ENCODE results near the gene CROCC2.
"Not testable (repeated sequence)": the region's sequence is repeated elsewhere in the genome, so short reads cannot be mapped to it uniquely, and the experiment has no call there.

The CROCC2 gene

DNA sequence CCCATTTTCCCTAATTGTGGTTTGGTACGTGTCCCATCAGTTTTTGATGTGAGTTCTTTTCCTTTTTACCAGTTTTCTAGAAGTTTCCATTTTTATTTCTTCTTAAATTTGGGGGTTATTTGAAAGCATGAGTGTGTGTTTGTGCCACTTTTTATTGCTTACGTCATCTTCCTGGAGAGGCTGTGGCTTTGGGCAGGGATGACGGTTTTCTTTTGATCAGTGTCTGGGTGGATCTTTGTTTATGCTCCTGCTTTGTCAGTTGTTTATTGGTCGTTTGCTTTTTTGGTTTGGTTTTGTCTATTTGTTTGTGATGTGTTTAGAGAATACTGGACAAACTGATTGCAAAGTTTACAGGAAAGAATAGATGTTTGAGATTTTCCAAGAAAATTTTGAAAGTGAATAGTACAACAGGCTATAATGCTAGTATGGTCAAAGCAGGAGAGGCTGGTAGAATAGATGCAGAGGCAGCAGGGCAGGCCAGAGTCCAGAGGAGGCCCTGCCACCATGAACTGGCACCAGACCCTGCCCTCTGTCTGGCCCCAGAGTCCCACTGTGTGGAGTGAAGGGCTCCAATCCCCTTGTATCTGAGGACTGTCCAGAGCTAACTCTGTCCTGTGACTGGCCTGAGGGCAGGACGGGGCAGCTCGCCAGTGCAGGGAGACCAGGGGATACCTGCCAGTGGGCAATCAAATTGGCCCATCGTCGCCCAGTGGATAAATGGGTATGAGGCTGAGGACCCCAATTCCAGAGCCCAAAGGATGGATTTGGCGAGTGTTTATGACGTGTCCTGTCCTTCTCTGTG lies 68.8 kb downstream of the CROCC2 start:
- Histone ChIP-seq H3K9ac (no peak overlapping the region), H3K79me2 (no peaks in the 10 kb centered on the region), H3K27ac (no peak overlapping the region)

DNA sequence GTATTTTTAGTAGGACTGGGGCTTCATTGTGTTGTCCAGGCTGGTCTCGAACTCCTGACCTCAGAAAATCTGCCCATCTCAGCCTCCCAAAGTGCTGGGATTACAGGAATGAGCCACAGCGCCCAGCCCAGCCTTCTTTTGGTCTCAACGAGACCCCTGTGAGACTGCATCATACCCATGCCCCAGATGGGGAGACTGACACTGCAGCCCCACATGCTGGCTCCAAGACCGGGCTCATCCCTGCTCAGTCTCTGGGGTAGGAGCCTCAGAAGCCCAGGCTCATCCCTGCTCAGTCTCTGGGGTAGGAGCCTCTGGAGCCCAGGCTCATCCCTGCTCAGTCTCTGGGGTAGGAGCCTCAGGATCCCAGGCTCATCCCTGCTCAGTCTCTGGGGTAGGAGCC lies 69.8 kb downstream of the CROCC2 start:
- not testable (repeated sequence) for H3K4me1 ChIP-seq; H3K9me3 ChIP-seq (ENCODE audit: control insufficient read depth, low read length); H3K4me2 ChIP-seq (ENCODE audit: low read length); H3K36me3 ChIP-seq (ENCODE audit: control insufficient read depth, insufficient read depth, low read length); H3K79me2 ChIP-seq; H3K27me3 ChIP-seq (ENCODE audit: control insufficient read depth, insufficient read depth, low read length); H3K27ac ChIP-seq; H2AFZ ChIP-seq; H3K9ac ChIP-seq; H3K4me3 ChIP-seq (ENCODE audit: low read depth, low read length)

More for the DNA sequence above, 68.8 kb downstream of the CROCC2 start:
- H3K36me3 ChIP-seq (ENCODE audit: control insufficient read depth, insufficient read depth, low read length) = no peaks in the 10 kb centered on the region
- no peak for TF ChIP-seq CTCF (IDR thresholded peaks at IDR 0.05)
- no peak overlapping the region for H2AFZ ChIP-seq
- H3K9me3 ChIP-seq (ENCODE audit: control insufficient read depth, low read length) = no peaks in the 10 kb centered on the region
- H3K4me2 ChIP-seq (ENCODE audit: low read length) = no peak overlapping the region
- H3K4me1 ChIP-seq = no peaks in the 10 kb centered on the region
- H3K27me3 ChIP-seq (ENCODE audit: control insufficient read depth, insufficient read depth, low read length) = no peaks in the 10 kb centered on the region
- H3K4me3 ChIP-seq (ENCODE audit: low read depth, low read length) = no peak overlapping the region

DNA sequence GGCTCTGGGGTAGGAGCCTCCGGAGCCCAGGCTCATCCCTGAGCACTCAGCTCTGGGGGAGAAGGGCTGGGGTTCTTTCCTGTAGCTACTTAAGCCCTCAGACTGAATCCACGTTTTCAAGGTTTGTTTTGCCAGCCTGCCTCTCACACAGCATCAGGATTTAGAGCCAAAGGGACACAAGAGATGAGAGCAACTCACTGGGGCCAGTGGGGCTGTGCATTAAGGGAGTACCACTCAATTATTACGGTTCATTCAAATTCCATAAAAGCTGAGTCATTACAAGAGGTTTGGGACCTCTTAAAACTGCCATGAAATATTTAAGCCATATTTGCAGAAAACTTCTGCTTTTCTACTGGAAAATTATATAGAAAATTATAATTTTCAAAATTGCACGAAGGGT lies 75.1 kb downstream of the CROCC2 start:
- Histone ChIP-seq H3K79me2 (no peaks in the 10 kb centered on the region), H2AFZ (no peak overlapping the region), H3K27ac (no peak overlapping the region), H3K9ac (no peak overlapping the region), H3K9me3 (ENCODE audit: control insufficient read depth, low read length) (no peaks in the 10 kb centered on the region), H3K4me2 (ENCODE audit: low read length) (no peak overlapping the region), H3K4me1 (no peaks in the 10 kb centered on the region), H3K36me3 (ENCODE audit: control insufficient read depth, insufficient read depth, low read length) (no peaks in the 10 kb centered on the region), H3K4me3 (ENCODE audit: low read depth, low read length) (no peak overlapping the region), H3K27me3 (ENCODE audit: control insufficient read depth, insufficient read depth, low read length) (no peaks in the 10 kb centered on the region)
- no peak for TF ChIP-seq CTCF (IDR thresholded peaks at IDR 0.05)

DNA sequence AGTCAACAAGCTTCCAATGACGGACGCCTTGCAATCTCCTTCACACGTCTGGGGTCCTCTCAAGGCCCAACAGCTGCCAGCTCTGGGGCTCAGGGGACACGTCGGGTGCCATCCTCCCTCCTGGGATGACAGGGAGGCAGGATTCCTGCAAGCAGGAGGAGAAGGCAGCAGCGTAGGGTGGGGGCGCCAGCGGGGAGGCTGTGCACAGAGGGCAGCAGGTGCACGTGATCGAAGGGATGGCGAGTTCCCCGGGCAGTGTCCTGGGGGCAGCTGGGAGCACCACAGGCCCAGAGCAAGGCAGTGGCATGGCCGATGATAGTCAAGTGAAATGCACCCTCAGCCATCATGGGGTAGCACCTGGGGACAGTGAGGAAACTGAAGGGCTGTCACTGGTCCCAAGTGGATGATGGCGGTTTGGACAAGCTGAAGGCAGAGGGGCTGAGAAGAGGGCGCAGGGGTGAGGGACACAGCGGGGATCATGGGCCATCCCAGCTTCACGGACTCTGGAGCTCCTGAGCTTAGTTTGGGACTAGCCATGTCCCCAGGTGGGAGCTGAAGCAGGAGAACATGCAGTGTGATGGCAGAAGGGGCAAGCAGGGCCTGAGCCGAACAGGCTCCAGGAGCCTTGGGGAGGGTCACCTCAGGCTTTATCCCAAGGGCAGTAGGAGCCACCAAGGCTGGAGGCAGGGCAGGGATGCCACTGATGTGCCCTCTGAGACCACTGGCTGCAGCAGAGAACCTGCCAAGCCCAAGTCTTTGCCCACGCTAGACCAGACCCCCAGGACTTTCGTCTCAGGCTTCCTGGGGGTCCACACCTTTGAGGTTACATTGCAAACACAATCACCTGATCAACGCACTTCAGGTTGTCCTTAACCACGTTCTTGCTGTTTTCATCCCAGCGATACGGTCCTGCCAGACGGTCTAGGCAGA lies 76.0 kb downstream of the CROCC2 start:
- H3K27me3 ChIP-seq (ENCODE audit: control insufficient read depth, insufficient read depth, low read length) = no peaks in the 10 kb centered on the region
- no peak overlapping the region for H3K9ac ChIP-seq
- no peaks in the 10 kb centered on the region for H3K4me1 ChIP-seq
- H3K27ac ChIP-seq = no peak overlapping the region
- no peaks in the 10 kb centered on the region for H3K79me2 ChIP-seq
- no peak for TF ChIP-seq CTCF (IDR thresholded peaks at IDR 0.05)
- H3K4me3 ChIP-seq (ENCODE audit: low read depth, low read length) = no peak overlapping the region
- no peak overlapping the region for H2AFZ ChIP-seq
- H3K9me3 ChIP-seq (ENCODE audit: control insufficient read depth, low read length) = no peaks in the 10 kb centered on the region
- no peaks in the 10 kb centered on the region for H3K36me3 ChIP-seq (ENCODE audit: control insufficient read depth, insufficient read depth, low read length)
- no peak overlapping the region for H3K4me2 ChIP-seq (ENCODE audit: low read length)

GRCh38 chr2:240982821-240983281 lies 76.7 kb downstream of the CROCC2 start:
- Histone ChIP-seq H3K27me3 (ENCODE audit: control insufficient read depth, insufficient read depth, low read length) (no peaks in the 10 kb centered on the region), H3K79me2 (no peaks in the 10 kb centered on the region), H3K9ac (no peak overlapping the region), H3K4me1 (no peaks in the 10 kb centered on the region), H3K27ac (no peak overlapping the region), H3K4me2 (ENCODE audit: low read length) (no peak overlapping the region), H3K4me3 (ENCODE audit: low read depth, low read length) (no peak overlapping the region), H3K36me3 (ENCODE audit: control insufficient read depth, insufficient read depth, low read length) (no peaks in the 10 kb centered on the region), H2AFZ (peak overlapping the region; percentile 2), H3K9me3 (ENCODE audit: control insufficient read depth, low read length) (no peaks in the 10 kb centered on the region)
- no peak for TF ChIP-seq CTCF (IDR thresholded peaks at IDR 0.05)

Measured in parathyroid adenoma (tissue), 2 donors.